Body of pancreas (tissue), 4 donors: ENCODE measurements around the gene KLHL22. TPM values are rescaled to one million over a fixed set of nuclear protein-coding genes. Genes with fewer than 3 reads are reported as not detected.
"Not testable (repeated sequence)": the region's sequence is repeated elsewhere in the genome, so short reads cannot be mapped to it uniquely, and the experiment has no call there.

Source experiments
- ATAC-seq: fragments of 150-250 bp; one replicate; pipeline ENCODE4 v1.9.1; 2016
- DNase-seq, 4 donors: peaks; one replicate each; pipeline ENCODE4 v3.0.0-alpha.2; 2019
- H3K27ac ChIP-seq, 4 donors: fragments of 200-600 bp; sonication (generic); 1 replicate in 3 of 4; 2 replicates in 1 of 4; pipeline versions ENCODE4 v1.5.1 to v1.6.1; 2016 to 2019; ENCODE audit warnings: mild to moderate bottlenecking in 1 of 4, mixed read lengths in 1 of 4, moderate library complexity in 1 of 4
- H3K27me3 ChIP-seq, 2 donors: fragments of 200-600 bp; sonication (generic); one replicate each; pipeline ENCODE4 v1.6.0; 2016; ENCODE audit warnings: mild to moderate bottlenecking in 1 of 2
- H3K36me3 ChIP-seq, 2 donors: fragments of 200-600 bp; sonication (generic); replicated peaks in 1 of 2; 2 replicates each; pipeline ENCODE4 v1.5.1; 2016; ENCODE audit warnings: low read depth in 2 of 2; ENCODE audit not compliant: insufficient read depth in 1 of 2
- H3K4me1 ChIP-seq: fragments of 200-600 bp; sonication (generic); one replicate; pipeline ENCODE4 v1.6.0; 2016
- H3K4me3 ChIP-seq, 2 donors: fragments of 200-600 bp; sonication (generic); 1 replicate in 1 of 2; 2 replicates in 1 of 2; pipeline ENCODE4 v1.5.1; 2016 to 2019
- H3K9me3 ChIP-seq, 3 donors: fragments of 200-600 bp; sonication (generic); 1 replicate in 2 of 3; 2 replicates in 1 of 3; pipeline ENCODE4 v1.5.1; 2016
- CTCF ChIP-seq, 7 experiments: fragments of 450-650 bp in 4 of 7; fragments of 200-600 bp in 3 of 7; sonication (generic) in 3 of 7; IDR thresholded peaks; one replicate each; pipeline ENCODE4 v1.5.1; 2016 to 2019; ENCODE audit warnings: antibody characterized with exemption in 7 of 7
- POLR2A ChIP-seq, 3 donors: fragments of 450-650 bp; IDR thresholded peaks; one replicate each; pipeline ENCODE4 v1.6.1; 2016; ENCODE audit warnings: antibody characterized with exemption in 3 of 3, mild to moderate bottlenecking in 2 of 3
- WGBS, 2 donors: methylation state at CpG; one replicate each; pipeline ENCODE4 v1.1.5; 2017; 5-methylcytosine and 5-hydroxymethylcytosine counted together
- intact Hi-C: fragments of 100-400 bp; cut with DNase I; formaldehyde crosslinking; loops from one replicate; pipeline ENCODE4 v1.15.1; 2023
- total RNA-seq, 2 donors: library from RNA; depleted of rRNA; stranded (reverse); fragments of >200 nt; gene quantifications; one replicate each; pipeline ENCODE4 v1.1.0, GENCODE V29; 2016

The KLHL22 gene
- total RNA-seq, 2 donors from 2014 or later = 10.1 to 11.9 TPM

GRCh38 chr22:20487715-20488114, 7.9 kb downstream of the KLHL22 start:
- intact Hi-C loops = no loop called here
- Histone ChIP-seq H3K4me3 (no peak overlapping the region), H3K36me3 (peaks cover 0 to 2% of the 10 kb centered on the region in 2 donors), H3K4me1 (peaks cover 29% of the 10 kb centered on the region), H3K9me3 (no peaks in the 10 kb centered on the region), H3K27ac (no peak overlapping the region), H3K27me3 (no peaks in the 10 kb centered on the region)
- WGBS, 2 donors = 86 to 100% methylated on average over 2 of the region's 2 CpGs
- DNase-seq (no peak), ATAC-seq (no peak)
- TF ChIP-seq POLR2A (IDR thresholded peaks at IDR 0.05) = no peak
- TF ChIP-seq CTCF (IDR thresholded peaks at IDR 0.05) = no peak

GRCh38 chr22:20486229-20486628, 9.4 kb downstream of the KLHL22 start:
- intact Hi-C loops = no loop called here
- no peak for DNase-seq
- WGBS, 2 donors = 87 to 88% methylated on average over 2 of the region's 2 CpGs
- TF ChIP-seq POLR2A (IDR thresholded peaks at IDR 0.05) = no peak
- no peak for TF ChIP-seq CTCF (IDR thresholded peaks at IDR 0.05)
- H3K4me3 ChIP-seq = no peak overlapping the region
- H3K27ac ChIP-seq = no peak overlapping the region
- no peaks in the 10 kb centered on the region for H3K27me3 ChIP-seq
- peaks cover 0 to 2% of the 10 kb centered on the region in 2 donors for H3K36me3 ChIP-seq
- H3K4me1 ChIP-seq = peaks cover 25% of the 10 kb centered on the region
- no peaks in the 10 kb centered on the region for H3K9me3 ChIP-seq
- ATAC-seq = no peak

GRCh38 chr22:20484948-20485683, 10.5 kb downstream of the KLHL22 start:
- ATAC-seq = no peak

GRCh38 chr22:20483771-20484170, 11.8 kb downstream of the KLHL22 start:
- TF ChIP-seq CTCF (IDR thresholded peaks at IDR 0.05) (no peak), POLR2A (IDR thresholded peaks at IDR 0.05) (no peak)
- DNase-seq (no peak), ATAC-seq (no peak)
- intact Hi-C loops = no loop called here
- H3K4me1 ChIP-seq = peaks cover 18% of the 10 kb centered on the region
- 97 to 99% methylated on average over 10 to 14 of the region's 14 CpGs for WGBS, 2 donors
- H3K4me3 ChIP-seq = no peak overlapping the region
- no peak overlapping the region for H3K27ac ChIP-seq
- H3K27me3 ChIP-seq = no peaks in the 10 kb centered on the region
- peaks cover 0 to under 1% of the 10 kb centered on the region in 2 donors for H3K36me3 ChIP-seq
- H3K9me3 ChIP-seq = no peaks in the 10 kb centered on the region

More at GRCh38 chr22:20484948-20485683, 10.5 kb downstream of the KLHL22 start:
- Histone ChIP-seq H3K36me3 (peaks cover 0 to 2% of the 10 kb centered on the region in 2 donors), H3K27me3 (no peaks in the 10 kb centered on the region), H3K9me3 (no peaks in the 10 kb centered on the region), H3K4me3 (no peak overlapping the region), H3K27ac (no peak overlapping the region), H3K4me1 (peaks cover 25% of the 10 kb centered on the region)
- intact Hi-C loops = no loop called here
- 90 to 93% methylated on average over 4 of the region's 4 CpGs for WGBS, 2 donors
- TF ChIP-seq POLR2A (IDR thresholded peaks at IDR 0.05) (no peak), CTCF (IDR thresholded peaks at IDR 0.05) (no peak)
- no peak for DNase-seq

- intact Hi-C loops, H3K9me3 ChIP-seq, H3K27ac ChIP-seq, ATAC-seq, DNase-seq, H3K27me3 ChIP-seq, H3K36me3 ChIP-seq, H3K4me3 ChIP-seq: not testable (repeated sequence)
- H3K4me1 ChIP-seq = peaks cover 11% of the 10 kb centered on the region
- 91 to 97% methylated on average over 7 of the region's 7 CpGs for WGBS, 2 donors
Observed at GRCh38 chr22:20483143-20483506, 12.5 kb downstream of the KLHL22 start.
